ENCODE data around the gene RAF1.

The RAF1 gene

DNA sequence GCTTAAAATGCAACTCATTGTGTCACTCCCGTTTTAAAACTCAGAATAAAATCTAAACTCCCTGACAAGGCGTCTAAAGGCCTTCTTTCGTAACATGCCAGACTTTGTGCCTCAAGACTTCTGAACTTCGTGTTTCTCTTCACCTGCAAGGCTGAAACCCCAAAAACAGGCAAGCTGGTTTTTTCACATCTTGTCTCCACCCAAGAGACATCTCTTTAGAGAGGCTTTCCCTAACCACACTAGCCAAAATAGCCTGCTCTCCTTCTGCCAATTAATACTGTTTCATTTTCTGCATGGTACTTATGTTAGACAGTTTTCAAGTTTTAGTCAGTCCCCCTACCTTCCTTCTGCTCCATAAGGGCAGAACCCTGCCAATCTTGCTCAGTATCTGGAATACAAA is 41.6 kb downstream of the RAF1 start:
- DNase-seq (ENCODE audit: extremely low spot score), result peak; percentile 31
- CTCF ChIA-PET, result interaction anchor here (1.1 kb wide), 1 partner anchor 16 kb away, joined by 4 read pairs; no protein-coding TSS in a partner anchor
- POLR2A ChIA-PET, result no interaction called here
- TF ChIP-seq, protein P1, sequence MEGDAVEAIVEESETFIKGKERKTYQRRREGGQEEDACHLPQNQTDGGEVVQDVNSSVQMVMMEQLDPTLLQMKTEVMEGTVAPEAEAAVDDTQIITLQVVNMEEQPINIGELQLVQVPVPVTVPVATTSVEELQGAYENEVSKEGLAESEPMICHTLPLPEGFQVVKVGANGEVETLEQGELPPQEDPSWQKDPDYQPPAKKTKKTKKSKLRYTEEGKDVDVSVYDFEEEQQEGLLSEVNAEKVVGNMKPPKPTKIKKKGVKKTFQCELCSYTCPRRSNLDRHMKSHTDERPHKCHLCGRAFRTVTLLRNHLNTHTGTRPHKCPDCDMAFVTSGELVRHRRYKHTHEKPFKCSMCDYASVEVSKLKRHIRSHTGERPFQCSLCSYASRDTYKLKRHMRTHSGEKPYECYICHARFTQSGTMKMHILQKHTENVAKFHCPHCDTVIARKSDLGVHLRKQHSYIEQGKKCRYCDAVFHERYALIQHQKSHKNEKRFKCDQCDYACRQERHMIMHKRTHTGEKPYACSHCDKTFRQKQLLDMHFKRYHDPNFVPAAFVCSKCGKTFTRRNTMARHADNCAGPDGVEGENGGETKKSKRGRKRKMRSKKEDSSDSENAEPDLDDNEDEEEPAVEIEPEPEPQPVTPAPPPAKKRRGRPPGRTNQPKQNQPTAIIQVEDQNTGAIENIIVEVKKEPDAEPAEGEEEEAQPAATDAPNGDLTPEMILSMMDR (IDR thresholded peaks at IDR 0.05; ENCODE audit: control extremely low read depth, extremely low read depth, low read depth, missing control alignments), result no peak

DNA sequence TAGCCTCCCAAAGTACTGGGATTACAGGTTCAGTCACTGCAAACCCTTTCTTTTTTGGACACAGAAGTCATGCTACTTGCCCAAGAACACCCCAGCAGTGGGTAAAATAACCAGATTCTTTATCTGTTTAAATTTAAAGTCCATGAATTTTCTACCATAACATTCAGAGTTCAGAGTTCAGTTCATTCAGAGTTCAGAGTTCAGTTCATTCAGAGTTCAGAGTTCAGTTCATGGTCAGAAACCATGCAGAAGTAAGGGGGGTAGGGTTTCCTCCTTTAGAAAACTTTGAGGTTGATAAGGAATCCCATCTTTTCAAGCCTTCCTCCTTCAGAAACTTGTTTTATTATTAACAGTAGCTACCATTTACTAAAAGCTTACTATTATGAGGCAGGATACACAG is 43.2 kb downstream of the RAF1 start:
- CTCF ChIA-PET, result no interaction called here
- DNase-seq (ENCODE audit: extremely low spot score), result no peak
- POLR2A ChIA-PET, result no interaction called here
- TF ChIP-seq, protein P1 (IDR thresholded peaks at IDR 0.05; ENCODE audit: control extremely low read depth, extremely low read depth, low read depth, missing control alignments), result no peak

DNA sequence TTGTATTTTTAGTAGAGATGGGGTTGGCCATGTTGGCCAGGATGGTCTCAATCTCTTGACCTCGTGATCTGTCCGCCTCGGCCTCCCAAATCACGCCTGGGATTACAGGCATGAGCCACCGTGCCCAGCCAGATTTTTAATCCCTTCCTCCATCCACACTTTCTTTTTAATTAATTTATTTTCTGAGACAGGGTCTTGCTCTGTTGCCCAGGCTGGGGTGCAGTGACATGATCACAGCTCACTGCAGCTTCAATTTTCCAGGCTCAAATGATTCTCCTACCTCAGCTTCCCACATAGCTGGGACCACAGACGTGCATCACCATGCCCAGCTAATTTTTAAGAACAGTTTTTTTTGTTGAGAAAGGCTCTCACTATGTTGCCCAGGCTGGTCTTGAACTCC is 43.6 kb downstream of the RAF1 start:
- POLR2A ChIA-PET, result no interaction called here
- CTCF ChIA-PET, result no interaction called here
- DNase-seq (ENCODE audit: extremely low spot score), result no peak
- TF ChIP-seq, protein P1 (IDR thresholded peaks at IDR 0.05; ENCODE audit: control extremely low read depth, extremely low read depth, low read depth, missing control alignments), result no peak

DNA sequence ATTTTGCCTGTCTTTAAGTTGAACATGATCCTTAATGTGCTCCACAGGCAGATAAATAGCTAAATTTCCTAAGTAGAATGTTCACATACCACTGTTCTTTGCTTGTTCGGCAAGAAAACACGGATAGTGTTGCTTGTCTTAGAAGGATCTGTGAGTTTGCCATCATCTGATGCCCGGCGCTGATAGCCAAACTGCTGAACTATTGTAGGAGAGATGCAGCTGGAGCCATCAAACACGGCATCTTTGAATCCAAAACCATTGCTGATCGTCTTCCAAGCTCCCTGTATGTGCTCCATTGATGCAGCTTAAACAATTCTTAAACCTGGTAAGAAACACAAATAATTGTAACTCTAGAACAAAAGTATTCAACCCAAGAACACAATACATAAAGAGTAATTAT is 45.5 kb downstream of the RAF1 start:
- CTCF ChIA-PET, result interaction anchor here (1.0 to 2.2 kb wide), 2 partner anchors 11 to 65 kb away, joined by 3 to 6 read pairs; no protein-coding TSS in a partner anchor
- POLR2A ChIA-PET, result no interaction called here
- DNase-seq (ENCODE audit: extremely low spot score), result no peak
- TF ChIP-seq, protein P1 (IDR thresholded peaks at IDR 0.05; ENCODE audit: control extremely low read depth, extremely low read depth, low read depth, missing control alignments), result no peak

DNA sequence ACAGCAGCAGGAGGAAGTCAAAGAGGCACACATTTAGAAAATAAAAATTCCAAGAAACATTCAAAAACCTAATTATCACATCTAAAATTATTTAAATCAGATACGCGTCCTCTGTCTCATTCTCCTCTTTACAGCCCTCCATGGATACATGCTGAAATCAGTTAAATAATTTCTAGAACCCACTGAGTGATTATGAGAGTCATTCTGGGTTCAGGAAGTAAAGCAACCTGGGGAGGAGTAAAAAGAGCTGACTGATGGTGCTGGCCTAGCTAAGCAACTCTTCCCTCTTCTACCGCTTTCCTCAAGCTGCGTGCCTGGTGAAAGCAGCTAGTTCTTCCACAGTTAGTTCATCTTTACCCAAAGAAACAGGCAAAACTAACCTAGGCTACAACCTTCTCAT is 48.7 kb downstream of the RAF1 start:
- POLR2A ChIA-PET, result no interaction called here
- TF ChIP-seq, protein P1 (IDR thresholded peaks at IDR 0.05; ENCODE audit: control extremely low read depth, extremely low read depth, low read depth, missing control alignments), result no peak
- no peak for DNase-seq (ENCODE audit: extremely low spot score)
- CTCF ChIA-PET, result interaction anchor here (0.9 to 2.3 kb wide), 7 partner anchors 11 to 92 kb away, joined by 3 to 11 read pairs (median 4); no protein-coding TSS in a partner anchor

DNA sequence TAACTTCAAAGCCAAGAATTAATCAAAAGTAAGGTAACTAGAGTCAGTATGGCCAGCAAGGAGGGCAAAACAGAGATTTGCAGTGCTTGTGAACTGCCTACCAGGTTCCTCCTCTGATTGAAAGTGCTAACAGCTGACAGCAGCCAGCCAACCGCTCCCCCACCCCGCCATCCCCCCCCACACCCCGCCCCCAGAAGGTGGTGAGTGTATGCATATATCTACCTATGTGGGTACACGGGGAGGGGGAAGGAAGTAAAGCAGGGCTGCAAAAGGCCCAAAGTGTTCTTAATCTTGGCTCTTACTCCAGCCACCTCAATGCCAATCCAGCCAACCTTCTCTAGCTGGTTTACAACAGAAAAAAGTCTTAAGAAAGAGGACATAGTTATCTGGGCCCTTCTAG is 50.7 kb downstream of the RAF1 start:
- ChIA-PET CTCF (interaction anchor here (1.2 kb wide), 1 partner anchor 10 kb away, joined by 3 read pairs; no protein-coding TSS in a partner anchor), POLR2A (no interaction called here)
- TF ChIP-seq, protein P1 (IDR thresholded peaks at IDR 0.05; ENCODE audit: control extremely low read depth, extremely low read depth, low read depth, missing control alignments), result no peak
- DNase-seq (ENCODE audit: extremely low spot score), result no peak

Measured in GM10248 (cell line).